G401.6 (cell line): ENCODE measurements around the gene KAT6B.
A peak's percentile ranks its signal among the peaks of the same experiment; 100 is the strongest.
"Not testable (repeated sequence)": the region's sequence is repeated elsewhere in the genome, so short reads cannot be mapped to it uniquely, and the experiment has no call there.

ENCODE experiments used
- FAIRE-seq: peaks from 2 replicates; lab custom pipeline; 2012; peaks lifted over from hg19 to GRCh38; lab: Jason Lieb, UNC

The KAT6B gene

GRCh38 chr10:74826142-74827044 lies at the start of gene KAT6B:
KAT6B (plus strand) TSS chr10:74826600; CDS start chr10:74842858, 16,258 bp downstream.
- FAIRE-seq = peak; percentile 98

- FAIRE-seq = no peak
These were observed 47.8 kb upstream of the KAT6B start for GRCh38 chr10:74778436-74779094.

- FAIRE-seq = not testable (repeated sequence)
These were observed 44.5 kb upstream of the KAT6B start for GRCh38 chr10:74781870-74782269.

GRCh38 chr10:74784462-74784861 lies 41.9 kb upstream of the KAT6B start:
- FAIRE-seq = no peak

- no peak for FAIRE-seq
These were observed 40.3 kb upstream of the KAT6B start for GRCh38 chr10:74786126-74786525.

GRCh38 chr10:74787457-74787856 lies 38.9 kb upstream of the KAT6B start:
- no peak for FAIRE-seq

GRCh38 chr10:74791979-74792378 lies 34.4 kb upstream of the KAT6B start:
- FAIRE-seq = not testable (repeated sequence)

- FAIRE-seq = no peak
These were observed 33.7 kb upstream of the KAT6B start for GRCh38 chr10:74792726-74793125.

- FAIRE-seq = not testable (repeated sequence)
These were observed 33.2 kb upstream of the KAT6B start for GRCh38 chr10:74793240-74793639.

- no peak for FAIRE-seq
These were observed 31.9 kb upstream of the KAT6B start for GRCh38 chr10:74794531-74794930.

GRCh38 chr10:74797550-74797949 lies 28.9 kb upstream of the KAT6B start:
- no peak for FAIRE-seq

- FAIRE-seq = no peak
These were observed 26.6 kb upstream of the KAT6B start for GRCh38 chr10:74799721-74800221.

GRCh38 chr10:74801447-74801846 lies 25.0 kb upstream of the KAT6B start:
- FAIRE-seq = no peak

- FAIRE-seq = no peak
These were observed 17.9 kb upstream of the KAT6B start for GRCh38 chr10:74808501-74808900.

- FAIRE-seq = no peak
These were observed 16.3 kb upstream of the KAT6B start for GRCh38 chr10:74810087-74810486.

GRCh38 chr10:74813381-74814259 lies 12.8 kb upstream of the KAT6B start:
- no peak for FAIRE-seq

GRCh38 chr10:74814797-74815196 lies 11.6 kb upstream of the KAT6B start:
- FAIRE-seq = no peak

- FAIRE-seq = no peak
These were observed 9.4 kb upstream of the KAT6B start for GRCh38 chr10:74816824-74817498.

GRCh38 chr10:74821501-74821900 lies 4.9 kb upstream of the KAT6B start:
- FAIRE-seq = no peak

GRCh38 chr10:74822101-74822500 lies 4.3 kb upstream of the KAT6B start:
- no peak for FAIRE-seq

- FAIRE-seq = no peak
These were observed 3.8 kb upstream of the KAT6B start for GRCh38 chr10:74822521-74823089.
